ENCODE data around the gene NTM. TPM values are rescaled to one million over a fixed set of nuclear protein-coding genes. Genes with fewer than 3 reads are reported as not detected.
A peak's percentile ranks its signal among the peaks of the same experiment; 100 is the strongest.

NTM gene
- total and polyA plus RNA-seq, 2 experiments from 2014 or later, result 1.1 to 1.7 TPM

DNA sequence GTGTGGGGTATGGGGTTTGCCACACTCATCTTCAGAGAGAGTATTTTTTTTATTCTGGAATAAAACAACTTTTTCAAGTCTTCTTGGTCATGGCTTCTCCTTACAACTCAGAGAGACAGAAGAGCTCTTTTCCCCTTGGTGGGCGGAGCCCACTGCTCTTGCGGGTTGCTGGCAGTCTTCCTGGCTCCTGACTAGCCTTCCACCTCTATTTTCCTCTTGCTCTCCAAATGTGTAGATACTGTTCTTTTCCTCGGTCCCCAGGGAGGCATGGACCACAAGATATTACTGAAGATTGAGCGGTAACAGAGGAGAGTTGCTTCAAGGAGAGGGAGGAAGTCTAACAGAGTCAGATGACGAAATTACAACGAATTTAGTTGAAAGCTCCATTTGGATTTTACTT is 210.6 kb downstream of the NTM start:
- Histone ChIP-seq H3K36me3 (no peaks in the 10 kb centered on the region), H3K9me3 (ENCODE audit: low read depth) (no peaks in the 10 kb centered on the region), H3K4me3 (no peak overlapping the region), H3K27me3 (peaks cover 9% of the 10 kb centered on the region), H3K27ac (no peak overlapping the region), H3K4me1 (ENCODE audit: low read depth) (no peaks in the 10 kb centered on the region)
- TF ChIP-seq, protein P1, sequence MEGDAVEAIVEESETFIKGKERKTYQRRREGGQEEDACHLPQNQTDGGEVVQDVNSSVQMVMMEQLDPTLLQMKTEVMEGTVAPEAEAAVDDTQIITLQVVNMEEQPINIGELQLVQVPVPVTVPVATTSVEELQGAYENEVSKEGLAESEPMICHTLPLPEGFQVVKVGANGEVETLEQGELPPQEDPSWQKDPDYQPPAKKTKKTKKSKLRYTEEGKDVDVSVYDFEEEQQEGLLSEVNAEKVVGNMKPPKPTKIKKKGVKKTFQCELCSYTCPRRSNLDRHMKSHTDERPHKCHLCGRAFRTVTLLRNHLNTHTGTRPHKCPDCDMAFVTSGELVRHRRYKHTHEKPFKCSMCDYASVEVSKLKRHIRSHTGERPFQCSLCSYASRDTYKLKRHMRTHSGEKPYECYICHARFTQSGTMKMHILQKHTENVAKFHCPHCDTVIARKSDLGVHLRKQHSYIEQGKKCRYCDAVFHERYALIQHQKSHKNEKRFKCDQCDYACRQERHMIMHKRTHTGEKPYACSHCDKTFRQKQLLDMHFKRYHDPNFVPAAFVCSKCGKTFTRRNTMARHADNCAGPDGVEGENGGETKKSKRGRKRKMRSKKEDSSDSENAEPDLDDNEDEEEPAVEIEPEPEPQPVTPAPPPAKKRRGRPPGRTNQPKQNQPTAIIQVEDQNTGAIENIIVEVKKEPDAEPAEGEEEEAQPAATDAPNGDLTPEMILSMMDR (IDR thresholded peaks at IDR 0.05; ENCODE audit: low read depth, low read length), result no peak
- peak in 1 of 2 donors; percentile 21 for DNase-seq (ENCODE audit: low read depth in 1 of 2, low spot score in 1 of 2)

- Histone ChIP-seq H3K4me1 (ENCODE audit: low read depth) (no peaks in the 10 kb centered on the region), H3K27ac (no peak overlapping the region), H3K27me3 (no peaks in the 10 kb centered on the region), H3K4me3 (no peak overlapping the region), H3K9me3 (ENCODE audit: low read depth) (no peaks in the 10 kb centered on the region), H3K36me3 (no peaks in the 10 kb centered on the region)
- TF ChIP-seq, protein P1 (IDR thresholded peaks at IDR 0.05; ENCODE audit: low read depth, low read length), result no peak
- DNase-seq (ENCODE audit: low read depth in 1 of 2, low spot score in 1 of 2), result no peak
Measured at GRCh38 chr11:131582021-131582525, 211.7 kb downstream of the NTM start.

- H3K9me3 ChIP-seq (ENCODE audit: low read depth), result no peaks in the 10 kb centered on the region
- TF ChIP-seq, protein P1 (IDR thresholded peaks at IDR 0.05; ENCODE audit: low read depth, low read length), result no peak
- H3K27ac ChIP-seq, result no peak overlapping the region
- H3K36me3 ChIP-seq, result no peaks in the 10 kb centered on the region
- no peak overlapping the region for H3K4me3 ChIP-seq
- H3K27me3 ChIP-seq, result no peaks in the 10 kb centered on the region
- H3K4me1 ChIP-seq (ENCODE audit: low read depth), result no peaks in the 10 kb centered on the region
- no peak for DNase-seq (ENCODE audit: low read depth in 1 of 2, low spot score in 1 of 2)
Measured at GRCh38 chr11:131583421-131583820, 213.0 kb downstream of the NTM start.

DNA sequence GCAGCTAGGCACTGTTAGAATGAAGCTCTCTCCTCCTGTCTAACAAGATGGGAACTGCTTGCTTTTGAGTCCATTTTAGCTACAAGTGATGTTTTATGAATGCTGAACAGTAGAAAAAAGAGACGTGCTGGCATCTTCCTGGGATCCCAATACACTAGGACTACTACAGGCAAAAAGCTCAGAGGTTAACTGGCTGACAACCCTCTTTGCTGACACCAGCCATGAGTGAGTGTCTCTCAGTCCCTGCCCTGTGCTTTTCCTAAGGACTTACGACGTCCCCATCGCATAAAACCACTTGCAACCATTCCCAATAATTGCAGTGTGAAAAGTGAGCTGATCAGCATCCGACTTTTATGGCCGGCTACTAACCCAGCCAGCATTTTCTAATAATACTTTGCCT is 213.5 kb downstream of the NTM start:
- no peak for DNase-seq (ENCODE audit: low read depth in 1 of 2, low spot score in 1 of 2)
- Histone ChIP-seq H3K4me3 (no peak overlapping the region), H3K4me1 (ENCODE audit: low read depth) (no peaks in the 10 kb centered on the region), H3K9me3 (ENCODE audit: low read depth) (no peaks in the 10 kb centered on the region), H3K36me3 (no peaks in the 10 kb centered on the region), H3K27ac (no peak overlapping the region), H3K27me3 (no peaks in the 10 kb centered on the region)
- TF ChIP-seq, protein P1 (IDR thresholded peaks at IDR 0.05; ENCODE audit: low read depth, low read length), result no peak

DNA sequence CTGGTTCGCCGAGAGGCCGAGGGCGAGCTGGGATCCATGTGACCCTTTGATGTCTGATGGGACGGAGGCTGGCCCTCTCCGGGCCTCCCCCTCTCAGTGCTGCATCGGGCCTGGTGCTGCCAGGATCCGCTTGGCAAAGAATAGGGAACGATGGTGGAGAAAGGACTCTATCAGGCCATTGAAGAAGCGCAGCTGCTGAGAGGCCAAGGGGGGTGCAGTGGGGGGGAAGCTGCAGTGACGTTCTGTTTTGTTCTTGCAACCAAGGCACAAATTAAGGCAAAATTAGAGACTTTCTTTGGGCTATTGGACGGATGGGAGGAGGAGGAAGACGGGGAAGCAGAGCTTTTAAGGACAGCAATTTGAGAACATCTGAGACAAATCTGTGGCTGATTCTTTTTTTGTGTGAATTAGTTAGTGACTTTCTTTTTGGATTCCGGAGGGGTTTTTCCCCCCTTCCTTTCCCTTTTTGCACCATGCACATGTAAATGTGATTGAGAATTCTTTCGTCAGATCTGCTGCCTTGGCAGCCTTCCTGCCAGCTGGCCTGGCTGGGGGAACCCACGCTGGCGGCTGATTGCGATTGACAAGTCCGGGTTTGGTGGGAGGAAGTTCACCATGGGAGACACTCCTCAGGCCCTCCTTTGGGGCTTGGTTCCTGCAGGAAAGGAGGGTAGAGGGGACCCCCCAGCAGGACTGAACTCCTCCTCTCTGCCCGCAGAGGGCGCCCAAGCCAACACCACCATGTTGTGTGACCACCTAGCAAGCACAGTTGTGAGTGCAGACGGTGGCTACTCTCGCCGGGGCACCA is 214.6 kb downstream of the NTM start:
- Histone ChIP-seq H3K27me3 (no peaks in the 10 kb centered on the region), H3K9me3 (ENCODE audit: low read depth) (no peaks in the 10 kb centered on the region), H3K27ac (no peak overlapping the region), H3K36me3 (no peaks in the 10 kb centered on the region), H3K4me3 (no peak overlapping the region), H3K4me1 (ENCODE audit: low read depth) (no peaks in the 10 kb centered on the region)
- peak; percentile 13 to 18 for DNase-seq (ENCODE audit: low read depth in 1 of 2, low spot score in 1 of 2)
- TF ChIP-seq, protein P1 (IDR thresholded peaks at IDR 0.05; ENCODE audit: low read depth, low read length), result peak; percentile 26
